HUES48 (cell line): ENCODE data around the gene KLHL29.

Experiments used
- H3K27ac ChIP-seq: one replicate; pipeline ENCODE4 v1.7.0; 2013; ENCODE audit warnings: low read depth, low read length, inconsistent platforms
- H3K27me3 ChIP-seq: 2 replicates; pipeline ENCODE4 v1.6.1; 2013; ENCODE audit warnings: mild to moderate bottlenecking, low read length; ENCODE audit not compliant: control insufficient read depth, insufficient read depth
- H3K36me3 ChIP-seq: 2 replicates; pipeline ENCODE4 v1.6.1; 2013; ENCODE audit warnings: low read length; ENCODE audit not compliant: control insufficient read depth, insufficient read depth
- H3K4me1 ChIP-seq: 2 replicates; pipeline ENCODE4 v1.6.1; 2013; ENCODE audit warnings: mild to moderate bottlenecking, low read length; ENCODE audit not compliant: control insufficient read depth, insufficient read depth
- H3K4me3 ChIP-seq: 2 replicates; pipeline ENCODE4 v1.5.1; 2013; ENCODE audit warnings: mild to moderate bottlenecking, low read depth, low read length
- H3K9ac ChIP-seq: 2 replicates; pipeline ENCODE4 v1.6.1; 2013; ENCODE audit warnings: mild to moderate bottlenecking, low read depth, low read length, moderate library complexity
- H3K9me3 ChIP-seq: 2 replicates; pipeline ENCODE4 v1.6.1; 2013; ENCODE audit warnings: low read length; ENCODE audit not compliant: control insufficient read depth, insufficient read depth

Gene KLHL29

DNA sequence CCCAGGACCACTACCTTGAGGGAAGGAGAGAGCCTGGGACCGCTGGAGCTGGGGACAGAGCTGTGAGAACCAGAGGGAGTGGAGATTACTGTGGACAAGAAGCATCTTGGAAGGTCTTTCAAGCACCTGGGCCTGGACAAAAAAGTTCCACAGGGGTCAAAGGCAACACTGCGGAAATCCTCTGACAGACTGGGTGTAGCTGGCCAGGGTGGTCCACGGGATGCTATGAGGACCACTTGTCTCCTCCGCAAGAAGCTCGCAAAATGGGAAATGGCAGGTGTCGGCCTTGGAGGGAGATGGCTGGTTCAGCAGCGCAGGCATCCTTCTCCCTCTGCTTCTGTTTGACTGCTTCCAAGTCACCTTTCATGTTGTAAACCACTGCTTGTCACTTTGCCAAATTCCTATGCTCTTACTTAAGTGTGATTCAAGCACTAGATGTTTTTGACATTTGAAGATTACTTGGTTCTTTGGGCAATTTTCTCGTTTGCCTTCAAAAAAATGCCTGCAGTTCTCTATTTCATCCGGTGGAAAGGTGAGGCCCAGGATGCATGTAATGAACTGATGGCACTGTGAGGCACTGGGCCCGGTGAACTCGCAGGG lies 27.7 kb downstream of the KLHL29 start:
- Histone ChIP-seq H3K9ac (no peak overlapping the region), H3K27me3 (no peaks in the 10 kb centered on the region), H3K9me3 (no peaks in the 10 kb centered on the region), H3K27ac (no peak overlapping the region), H3K4me1 (no peaks in the 10 kb centered on the region), H3K4me3 (no peak overlapping the region), H3K36me3 (no peaks in the 10 kb centered on the region)

DNA sequence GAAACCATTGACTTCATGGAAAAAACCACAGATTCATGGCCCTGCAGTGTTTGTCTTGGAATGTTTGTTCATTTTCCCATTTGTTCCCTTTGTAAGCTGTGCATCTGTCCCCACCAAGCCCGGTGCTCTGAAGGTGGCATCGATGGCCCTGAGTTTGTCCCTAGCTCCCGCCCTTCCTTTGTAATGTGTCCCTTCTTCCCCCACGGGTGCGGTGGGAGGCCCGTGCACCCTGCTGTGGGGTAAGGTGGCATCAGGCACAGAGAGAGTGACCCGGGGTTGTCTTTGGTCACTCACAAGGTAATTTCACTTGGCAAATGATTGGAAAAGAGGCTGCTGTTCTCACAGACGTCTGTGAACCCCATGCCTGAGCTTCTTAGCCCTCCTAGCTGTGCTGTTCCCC lies 28.7 kb downstream of the KLHL29 start:
- H3K27ac ChIP-seq, result no peak overlapping the region
- no peak overlapping the region for H3K4me3 ChIP-seq
- no peaks in the 10 kb centered on the region for H3K9me3 ChIP-seq
- H3K27me3 ChIP-seq, result no peaks in the 10 kb centered on the region
- no peaks in the 10 kb centered on the region for H3K36me3 ChIP-seq
- H3K9ac ChIP-seq, result no peak overlapping the region
- H3K4me1 ChIP-seq, result 0 out of 2 replicates have a peak, but pooled peaks cover 5% of the 10 kb centered on the region

DNA sequence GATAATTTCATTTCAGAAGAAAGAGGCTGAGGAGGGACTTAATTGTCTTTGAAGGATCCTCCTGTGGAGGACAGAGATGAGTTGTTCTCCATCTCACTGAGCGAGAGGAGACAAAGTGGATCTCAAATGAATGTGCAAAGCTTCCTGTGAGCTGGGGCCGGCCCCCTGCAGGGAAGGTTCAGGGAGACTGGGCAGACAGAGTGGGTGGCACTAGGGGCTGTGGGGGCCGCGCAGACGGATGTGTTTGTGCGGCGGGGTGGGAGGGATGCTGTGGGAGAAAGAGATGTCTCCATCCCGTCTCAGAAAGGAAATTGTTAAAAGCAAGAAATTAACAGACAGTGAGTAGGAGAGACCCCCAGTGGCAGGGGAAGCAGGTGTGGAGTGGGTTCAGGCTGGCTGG lies 29.1 kb downstream of the KLHL29 start:
- H3K4me1 ChIP-seq, result 0 out of 2 replicates have a peak, but pooled peaks cover 7% of the 10 kb centered on the region
- H3K36me3 ChIP-seq, result no peaks in the 10 kb centered on the region
- no peak overlapping the region for H3K9ac ChIP-seq
- no peak overlapping the region for H3K27ac ChIP-seq
- no peaks in the 10 kb centered on the region for H3K9me3 ChIP-seq
- H3K4me3 ChIP-seq, result no peak overlapping the region
- no peaks in the 10 kb centered on the region for H3K27me3 ChIP-seq

DNA sequence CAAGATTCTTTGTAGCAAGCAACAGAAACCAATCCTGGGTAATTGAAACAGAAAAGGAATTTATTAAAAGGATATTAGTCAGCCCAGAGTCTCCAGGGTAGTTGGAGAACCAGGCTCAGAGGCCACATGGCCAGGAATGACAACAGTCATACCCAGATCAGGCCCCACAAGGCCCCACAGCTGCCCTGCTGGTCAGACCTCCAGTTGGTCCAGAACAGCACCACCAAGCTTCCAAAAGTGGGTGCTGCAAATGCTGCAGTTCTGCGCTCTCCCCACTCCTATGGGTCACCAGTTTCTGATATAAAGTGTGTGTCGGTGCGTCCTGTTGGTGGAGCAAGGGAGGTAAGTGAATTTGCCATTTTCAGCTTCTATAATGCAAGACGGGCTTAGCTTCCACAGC lies 29.9 kb downstream of the KLHL29 start:
- Histone ChIP-seq H3K9me3 (no peaks in the 10 kb centered on the region), H3K9ac (no peak overlapping the region), H3K36me3 (no peaks in the 10 kb centered on the region), H3K27ac (no peak overlapping the region), H3K27me3 (no peaks in the 10 kb centered on the region), H3K4me3 (no peak overlapping the region), H3K4me1 (0 out of 2 replicates have a peak, but pooled peaks cover 7% of the 10 kb centered on the region)

DNA sequence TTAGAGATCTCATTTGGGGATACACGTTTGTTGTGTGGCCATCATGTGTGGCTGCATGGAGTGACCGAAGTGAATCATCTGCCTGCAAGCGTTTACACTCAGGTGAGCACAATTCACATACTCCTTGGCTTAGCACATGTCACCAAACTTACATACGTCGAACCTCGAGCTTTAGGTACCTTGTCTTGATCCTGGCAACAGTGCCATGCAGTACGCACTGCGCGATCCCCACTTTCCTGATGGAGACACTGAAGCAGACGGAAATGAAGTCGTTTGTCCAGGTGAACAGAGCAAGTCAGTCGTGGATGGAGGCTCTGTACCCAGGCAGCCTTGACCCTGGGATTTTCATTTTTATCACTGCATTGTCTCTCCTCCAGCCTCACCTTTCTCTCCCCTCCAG lies 32.3 kb downstream of the KLHL29 start:
- 0 out of 2 replicates have a peak, but pooled peaks cover 7% of the 10 kb centered on the region for H3K4me1 ChIP-seq
- H3K27me3 ChIP-seq, result no peaks in the 10 kb centered on the region
- H3K27ac ChIP-seq, result no peak overlapping the region
- H3K36me3 ChIP-seq, result no peaks in the 10 kb centered on the region
- H3K9ac ChIP-seq, result no peak overlapping the region
- H3K9me3 ChIP-seq, result no peaks in the 10 kb centered on the region
- no peak overlapping the region for H3K4me3 ChIP-seq

DNA sequence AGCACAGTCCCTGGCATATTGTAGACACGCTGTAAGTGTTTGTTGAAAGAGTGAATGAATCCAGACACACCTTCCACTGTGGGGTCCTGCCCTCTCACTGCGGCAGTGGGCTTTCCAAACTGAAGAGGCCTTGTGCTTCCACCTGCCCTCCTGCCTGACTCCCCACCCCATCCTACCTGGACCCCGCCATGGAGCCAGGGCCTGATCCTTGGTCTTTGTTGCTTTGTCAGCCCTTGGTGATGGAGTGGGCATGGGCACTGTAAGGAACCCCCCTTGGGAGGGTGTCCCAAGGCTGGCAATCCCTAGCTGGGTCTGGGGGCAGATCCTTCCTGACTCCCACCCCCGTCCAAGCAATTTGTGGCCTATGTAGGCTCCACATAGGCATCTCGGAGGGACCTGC lies 33.1 kb downstream of the KLHL29 start:
- no peaks in the 10 kb centered on the region for H3K27me3 ChIP-seq
- H3K9me3 ChIP-seq, result no peaks in the 10 kb centered on the region
- no peak overlapping the region for H3K4me3 ChIP-seq
- no peak overlapping the region for H3K27ac ChIP-seq
- H3K36me3 ChIP-seq, result no peaks in the 10 kb centered on the region
- peaks cover 10% of the 10 kb centered on the region; the same call in 1 of the 2 replicates for H3K4me1 ChIP-seq
- no peak overlapping the region for H3K9ac ChIP-seq

DNA sequence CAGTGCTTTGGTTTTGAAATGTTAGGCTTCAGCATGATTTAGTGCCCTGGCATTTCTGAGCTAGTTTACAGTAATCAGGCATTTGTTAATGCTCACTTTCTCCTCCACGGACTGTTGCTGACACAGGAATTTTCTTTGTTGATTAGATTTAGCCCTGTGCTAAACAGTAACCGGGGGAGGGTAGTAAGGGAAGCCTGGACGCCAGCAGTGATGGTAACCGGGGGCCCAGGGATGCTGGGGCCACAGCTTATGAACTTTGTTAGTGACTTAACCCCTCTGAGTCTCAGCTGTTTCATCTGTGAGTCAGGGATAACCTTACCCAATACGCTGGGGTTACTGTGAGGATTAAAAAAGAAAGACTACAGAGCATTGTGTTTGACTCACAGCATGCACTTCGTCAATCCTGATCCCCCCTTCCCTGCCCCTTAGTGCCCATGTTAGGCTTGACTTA lies 33.5 kb downstream of the KLHL29 start:
- H3K4me3 ChIP-seq, result no peak overlapping the region
- no peaks in the 10 kb centered on the region for H3K9me3 ChIP-seq
- H3K27ac ChIP-seq, result no peak overlapping the region
- no peaks in the 10 kb centered on the region for H3K36me3 ChIP-seq
- peaks cover 10% of the 10 kb centered on the region; the same call in 1 of the 2 replicates for H3K4me1 ChIP-seq
- H3K27me3 ChIP-seq, result no peaks in the 10 kb centered on the region
- H3K9ac ChIP-seq, result no peak overlapping the region

DNA sequence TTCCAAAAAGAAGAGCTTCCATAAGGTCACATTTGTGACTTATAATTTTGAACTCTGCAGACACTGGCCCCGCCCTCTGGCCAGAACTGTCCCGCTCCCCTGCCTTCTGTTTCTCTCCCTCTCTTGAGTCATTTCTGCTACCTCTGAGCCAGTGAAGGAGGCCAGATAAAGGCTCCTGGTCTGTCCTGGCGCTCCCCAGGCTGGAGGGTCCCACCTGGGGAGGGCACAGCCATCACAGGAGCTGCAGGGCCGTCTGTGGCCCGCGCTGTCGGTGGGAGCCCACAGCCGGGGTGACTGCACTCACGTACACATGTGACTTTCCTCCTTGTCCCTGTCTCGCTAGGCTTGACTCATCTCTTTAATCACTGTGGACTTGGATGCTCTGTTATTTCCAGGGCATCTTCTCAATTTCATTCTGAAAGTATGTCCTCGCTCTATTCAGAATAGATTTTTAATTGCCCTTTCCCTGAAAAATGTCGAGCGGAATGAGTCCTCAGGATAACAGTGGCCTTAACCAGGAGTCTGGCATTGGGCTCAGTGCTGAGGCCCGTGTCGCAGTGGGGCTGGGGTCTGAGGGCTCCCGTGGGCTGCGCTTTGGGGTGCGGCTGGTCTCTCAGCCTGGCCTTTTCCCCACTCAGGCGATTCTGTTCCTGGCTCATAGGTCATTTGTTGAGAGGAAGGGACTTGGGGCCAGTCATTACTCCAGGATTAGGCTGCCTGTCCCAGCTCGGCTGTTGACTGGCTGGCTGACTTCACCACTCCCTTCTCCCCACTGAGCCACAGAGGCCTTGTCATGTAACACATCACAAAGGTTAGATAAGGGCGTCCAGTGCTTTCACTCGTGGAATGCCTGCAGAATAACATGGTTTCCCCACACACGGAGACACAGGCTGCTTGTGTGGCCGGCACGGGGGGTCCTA lies 34.5 kb downstream of the KLHL29 start:
- no peaks in the 10 kb centered on the region for H3K36me3 ChIP-seq
- H3K27me3 ChIP-seq, result no peaks in the 10 kb centered on the region
- H3K9me3 ChIP-seq, result no peaks in the 10 kb centered on the region
- H3K4me1 ChIP-seq, result peaks cover 10% of the 10 kb centered on the region; the same call in 1 of the 2 replicates
- no peak overlapping the region for H3K4me3 ChIP-seq
- H3K9ac ChIP-seq, result no peak overlapping the region
- H3K27ac ChIP-seq, result no peak overlapping the region

DNA sequence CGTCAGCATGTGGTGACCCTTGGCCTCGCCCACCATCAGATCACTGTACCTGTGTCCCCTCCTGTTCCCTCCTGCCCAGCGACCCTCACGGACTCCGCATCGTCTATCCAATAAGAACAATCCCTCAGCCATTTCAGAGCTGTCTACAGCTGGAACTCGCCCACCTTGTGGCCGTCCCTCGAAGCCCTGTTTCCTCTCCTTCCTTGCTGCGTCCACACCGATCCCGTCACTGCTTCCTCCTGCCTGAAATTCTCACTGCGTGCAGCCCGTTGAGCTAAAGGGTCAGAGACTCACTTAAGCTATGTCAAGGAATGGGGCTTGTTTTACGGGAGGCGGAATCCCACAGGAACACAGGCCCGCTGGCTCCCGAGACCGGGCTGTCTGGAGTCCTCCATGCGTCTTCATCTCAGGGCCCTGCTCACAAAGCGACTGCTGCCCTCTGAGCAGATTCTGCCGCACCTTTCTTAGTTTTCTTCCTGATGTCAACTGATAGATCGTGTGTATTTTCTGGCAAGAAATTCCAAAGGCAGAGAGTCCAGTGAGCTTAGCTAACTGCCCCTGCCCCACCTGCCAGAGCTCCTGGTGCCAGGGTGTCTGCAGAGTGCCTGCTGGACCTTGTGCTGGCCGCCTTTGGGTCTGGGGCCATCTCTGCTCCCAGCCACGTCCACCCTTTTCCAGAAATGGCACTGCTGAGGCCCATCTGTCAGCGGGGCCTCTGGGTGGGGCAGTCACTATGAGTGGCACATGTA lies 35.3 kb downstream of the KLHL29 start:
- Histone ChIP-seq H3K27me3 (no peaks in the 10 kb centered on the region), H3K36me3 (no peaks in the 10 kb centered on the region), H3K4me3 (no peak overlapping the region), H3K27ac (no peak overlapping the region), H3K4me1 (peaks cover 12% of the 10 kb centered on the region; the same call in 1 of the 2 replicates), H3K9me3 (no peaks in the 10 kb centered on the region), H3K9ac (no peak overlapping the region)

DNA sequence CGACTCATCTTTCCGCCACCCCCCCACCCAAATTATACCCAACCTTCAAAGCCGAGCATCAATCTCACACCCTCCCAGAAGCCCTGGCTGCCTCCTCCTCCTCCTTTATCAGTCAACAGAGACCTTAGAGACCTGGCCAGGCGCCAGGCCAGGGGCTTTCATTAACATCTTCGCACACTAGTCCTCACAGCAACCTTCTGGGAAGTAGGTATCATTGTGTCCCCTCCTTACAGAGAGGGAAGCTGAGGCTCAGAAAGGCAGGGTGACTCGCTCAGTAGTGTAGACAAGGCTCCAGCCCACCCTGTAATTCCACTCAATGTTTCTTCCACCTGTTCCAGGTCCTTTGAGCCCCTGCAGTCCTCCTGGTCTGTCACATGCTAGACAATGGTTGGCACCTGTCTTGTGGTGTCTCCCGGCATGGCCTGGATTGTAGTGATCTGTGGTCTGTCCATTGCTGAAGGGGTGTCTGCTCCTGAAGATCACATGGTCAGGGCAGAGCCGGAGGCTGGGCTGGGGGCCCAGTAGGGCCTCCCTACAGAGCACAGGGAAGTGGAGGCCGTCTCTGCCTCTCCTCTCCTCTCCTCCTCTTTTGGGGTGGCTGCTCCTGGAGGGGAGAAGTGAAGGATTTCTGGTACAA lies 36.0 kb downstream of the KLHL29 start:
- Histone ChIP-seq H3K27me3 (no peaks in the 10 kb centered on the region), H3K27ac (no peak overlapping the region), H3K4me1 (peaks cover 15% of the 10 kb centered on the region; the same call in 1 of the 2 replicates)

More for the DNA sequence above, 36.0 kb downstream of the KLHL29 start:
- Histone ChIP-seq H3K36me3 (no peaks in the 10 kb centered on the region), H3K9me3 (no peaks in the 10 kb centered on the region), H3K9ac (no peak overlapping the region), H3K4me3 (no peak overlapping the region)
